Endothelial cell of umbilical vein (primary cell): Measurements from ENCODE around the gene FBXO44. TPM values are rescaled to one million over a fixed set of nuclear protein-coding genes. Genes with fewer than 3 reads are reported as not detected.

ENCODE experiments used
- BruUV-seq: library from RNA; stranded (reverse); fragments of 400-500 nt; replicated peaks from 2 replicates; lab custom pipeline; 2021; lab: Mats Ljungman, UMichigan
- CTCF ChIA-PET: fragments of 300-600, 350-600 bp; sonication (Branson Sonifier 250); formaldehyde crosslinking; loops from one replicate; lab custom pipeline; 2021; ENCODE audit warnings: antibody characterized with exemption, inconsistent platforms; lab: Charles Lee
- POLR2A ChIA-PET: fragments of 300-600, 350-600 bp; sonication (Branson Sonifier 250); formaldehyde crosslinking; loops from one replicate; lab custom pipeline; 2021; ENCODE audit warnings: antibody characterized with exemption, inconsistent platforms; lab: Charles Lee
- DNase-seq: peaks from one replicate; pipeline ENCODE4 v3.0.0-alpha.2; 2011; ENCODE audit warnings: low read depth, low spot score
- FAIRE-seq: peaks from 2 replicates; lab custom pipeline; 2011; peaks lifted over from hg19 to GRCh38; lab: Jason Lieb, UNC
- H2AFZ ChIP-seq: 2 replicates; pipeline ENCODE4 v1.6.0; 2012; ENCODE audit warnings: low read depth, low read length, control low read depth, inconsistent platforms
- H3K27ac ChIP-seq: 2 replicates; pipeline ENCODE4 v1.5.1; 2011; ENCODE audit warnings: low read depth, mild to moderate bottlenecking, control low read depth, low read length, moderate library complexity; ENCODE audit not compliant: insufficient read depth
- H3K27me3 ChIP-seq, 2 experiments: 2 replicates each; pipeline versions ENCODE4 v1.6.0 to v1.6.1; 2011; ENCODE audit warnings: low read length in 2 of 2, mixed read lengths in 1 of 2; ENCODE audit not compliant: control insufficient read depth in 2 of 2, insufficient read depth in 2 of 2
- H3K36me3 ChIP-seq, 2 experiments: 2 replicates in 1 of 2; 3 replicates in 1 of 2; pipeline ENCODE4 v1.5.1; 2011; ENCODE audit warnings: low read length in 2 of 2, mild to moderate bottlenecking in 1 of 2, moderate library complexity in 1 of 2; ENCODE audit not compliant: control insufficient read depth in 2 of 2, insufficient read depth in 2 of 2; ENCODE audit errors: extremely low read depth in 1 of 2
- H3K4me1 ChIP-seq: 3 replicates; pipeline ENCODE4 v1.5.1; 2011; ENCODE audit warnings: mild to moderate bottlenecking, low read length; ENCODE audit not compliant: control insufficient read depth, insufficient read depth; ENCODE audit errors: extremely low read depth
- H3K4me2 ChIP-seq: 2 replicates; pipeline ENCODE4 v1.6.1; 2011; ENCODE audit warnings: low read length, control low read depth, mixed read lengths; ENCODE audit not compliant: insufficient read depth
- H3K4me3 ChIP-seq, 3 experiments: fragments of 200-600 bp in 1 of 3; sonication (generic), shearing (Covaris generic) in 1 of 3; replicated peaks in 1 of 3; 2 replicates each; pipeline ENCODE4 v1.5.1; 2011 to 2016; ENCODE audit warnings: control low read depth in 3 of 3, low read length in 3 of 3, mild to moderate bottlenecking in 2 of 3, inconsistent platforms in 1 of 3, low read depth in 1 of 3, moderate library complexity in 1 of 3; ENCODE audit not compliant: insufficient read depth in 1 of 3
- H3K79me2 ChIP-seq: 2 replicates; pipeline ENCODE4 v1.6.0; 2012; ENCODE audit warnings: low read length, inconsistent platforms; ENCODE audit not compliant: control insufficient read depth, insufficient read depth
- H3K9ac ChIP-seq: replicated peaks from 2 replicates; pipeline ENCODE3; 2011; ENCODE audit warnings: low read length, control low read depth; ENCODE audit not compliant: insufficient read depth; ENCODE audit errors: extremely low read depth
- H3K9me1 ChIP-seq: replicated peaks from 3 replicates; pipeline ENCODE4 v1.6.0; 2011; ENCODE audit warnings: mild to moderate bottlenecking, low read length; ENCODE audit not compliant: control insufficient read depth, insufficient read depth; ENCODE audit errors: extremely low read depth
- H3K9me3 ChIP-seq: replicated peaks from 2 replicates; pipeline ENCODE4 v1.5.1; 2012; ENCODE audit warnings: low read length, inconsistent platforms; ENCODE audit not compliant: control insufficient read depth, insufficient read depth
- H4K20me1 ChIP-seq: replicated peaks from 2 replicates; pipeline ENCODE3; 2011; ENCODE audit warnings: mild to moderate bottlenecking, low read length; ENCODE audit not compliant: control insufficient read depth, insufficient read depth; ENCODE audit errors: extremely low read depth
- EZH2 ChIP-seq: IDR thresholded peaks from 2 replicates; pipeline ENCODE4 v1.6.1; 2012; ENCODE audit warnings: borderline replicate concordance, low read depth, mild to moderate bottlenecking, moderate library complexity, low read length, inconsistent platforms; ENCODE audit not compliant: severe bottlenecking
- FOS ChIP-seq: IDR thresholded peaks from 2 replicates; pipeline ENCODE4 v1.6.1; 2011; ENCODE audit warnings: mild to moderate bottlenecking, low read length, moderate library complexity, borderline replicate concordance; ENCODE audit not compliant: insufficient read depth
- GATA2 ChIP-seq: IDR thresholded peaks from 2 replicates; pipeline ENCODE4 v1.7.0; 2011; ENCODE audit warnings: low read depth, mild to moderate bottlenecking, moderate library complexity, mixed read lengths, low read length; ENCODE audit not compliant: insufficient read length, insufficient read depth
- JUN ChIP-seq: IDR thresholded peaks from 2 replicates; pipeline ENCODE4 v1.6.1; 2011; ENCODE audit warnings: borderline replicate concordance, low read depth; ENCODE audit not compliant: insufficient read length, insufficient read depth
- MYC ChIP-seq: IDR thresholded peaks from one replicate; pipeline ENCODE4 v1.6.1; 2011; ENCODE audit warnings: mild to moderate bottlenecking, low read depth, low read length
- POLR2A ChIP-seq: IDR thresholded peaks from 2 replicates; pipeline ENCODE4 v1.6.1; 2012; ENCODE audit warnings: low read depth, mild to moderate bottlenecking, control low read depth, low read length
- POLR2AphosphoS5 ChIP-seq: IDR thresholded peaks from 2 replicates; pipeline ENCODE4 v1.6.1; 2012; ENCODE audit warnings: low read depth, mild to moderate bottlenecking, control low read depth, low read length, moderate library complexity; ENCODE audit not compliant: insufficient read depth
- dilution Hi-C: fragments of 300-500 bp; cut with MboI; formaldehyde crosslinking; loops from one replicate; pipeline ENCODE4 v1.15.0; 2019; ENCODE audit warnings: low sequenced_read_pairs; ENCODE audit not compliant: extremely low pct_ligation_motif_present
- intact Hi-C: fragments of 100-400 bp; cut with micrococcal nuclease; formaldehyde crosslinking; loops from one replicate; pipeline ENCODE4 v1.10.0; 2022
- polyA plus RNA-seq, 4 experiments: library from polyadenylated mRNA; depleted of rRNA in 3 of 4; stranded (reverse) in 3 of 4; unstranded in 1 of 4; fragments of >200 nt; gene quantifications; 2 replicates each; pipeline versions ENCODE4 v1.2.1 to v1.2.3, GENCODE V29; 2011 to 2012; ENCODE audit warnings: missing spikeins in 1 of 4
- total RNA-seq: library from RNA; stranded (reverse); gene quantifications from 2 replicates; pipeline ENCODE4 v1.2.3, GENCODE V29; 2021
- TF ChIP-seq, protein P1 (sequence below): IDR thresholded peaks from 2 replicates; pipeline ENCODE4 v1.6.1; 2011; ENCODE audit not compliant: insufficient read depth, insufficient read length
- TF ChIP-seq, protein P2 (sequence below), 2 donors: IDR thresholded peaks; 1 replicate in 1 of 2; 2 replicates in 1 of 2; pipeline ENCODE4 v1.5.1; 2011; ENCODE audit warnings: low read length in 2 of 2, mild to moderate bottlenecking in 2 of 2, moderate library complexity in 2 of 2, control low read depth in 1 of 2, inconsistent platforms in 1 of 2, low read depth in 1 of 2; ENCODE audit not compliant: insufficient read depth in 1 of 2; ENCODE audit errors: extremely low read depth in 1 of 2

Gene FBXO44
- total and polyA plus RNA-seq, 2 donors (not counting 3 experiments of a cell fraction or from before 2014, with no cell fraction given): 16.8 to 22.5 TPM

DNA sequence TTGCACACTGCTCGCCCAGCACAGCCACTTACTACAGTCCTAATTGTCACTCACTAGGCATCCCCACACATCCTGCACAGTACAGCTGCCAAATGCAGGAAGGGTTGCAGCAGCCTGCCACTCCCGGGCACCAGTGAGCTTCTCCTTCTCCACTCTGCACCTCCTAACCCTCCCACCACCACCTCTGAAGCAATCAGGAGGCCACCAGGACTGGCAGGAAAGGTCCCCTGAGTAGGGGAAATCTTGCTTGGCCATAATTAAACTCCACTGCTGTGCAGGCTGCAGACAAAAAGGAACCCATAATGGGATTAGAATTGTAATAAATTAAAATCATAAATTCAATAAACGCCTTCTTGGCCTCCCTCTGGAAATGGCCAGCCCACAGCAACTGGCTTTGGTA is 32.3 kb upstream of the FBXO44 start:
- Histone ChIP-seq H3K27ac (no peak overlapping the region), H2AFZ (no peak overlapping the region), H3K9ac (no peak overlapping the region), H3K36me3 (no peaks in the 10 kb centered on the region), H3K4me2 (no peak overlapping the region), H3K4me1 (no peaks in the 10 kb centered on the region), H3K79me2 (no peaks in the 10 kb centered on the region), H3K9me1 (no peaks in the 10 kb centered on the region), H3K4me3 (no peak overlapping the region), H3K27me3 (no peaks in the 10 kb centered on the region), H4K20me1 (no peaks in the 10 kb centered on the region), H3K9me3 (no peaks in the 10 kb centered on the region)
- POLR2A ChIA-PET: no interaction called here
- FAIRE-seq (no peak), DNase-seq (no peak)
- TF ChIP-seq POLR2A (no peak), MYC (no peak), FOS (no peak), GATA2 (no peak), EZH2 (no peak), POLR2AphosphoS5 (no peak), JUN (no peak)
- TF ChIP-seq, protein P1, sequence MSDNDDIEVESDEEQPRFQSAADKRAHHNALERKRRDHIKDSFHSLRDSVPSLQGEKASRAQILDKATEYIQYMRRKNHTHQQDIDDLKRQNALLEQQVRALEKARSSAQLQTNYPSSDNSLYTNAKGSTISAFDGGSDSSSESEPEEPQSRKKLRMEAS: no peak
- TF ChIP-seq, protein P2, sequence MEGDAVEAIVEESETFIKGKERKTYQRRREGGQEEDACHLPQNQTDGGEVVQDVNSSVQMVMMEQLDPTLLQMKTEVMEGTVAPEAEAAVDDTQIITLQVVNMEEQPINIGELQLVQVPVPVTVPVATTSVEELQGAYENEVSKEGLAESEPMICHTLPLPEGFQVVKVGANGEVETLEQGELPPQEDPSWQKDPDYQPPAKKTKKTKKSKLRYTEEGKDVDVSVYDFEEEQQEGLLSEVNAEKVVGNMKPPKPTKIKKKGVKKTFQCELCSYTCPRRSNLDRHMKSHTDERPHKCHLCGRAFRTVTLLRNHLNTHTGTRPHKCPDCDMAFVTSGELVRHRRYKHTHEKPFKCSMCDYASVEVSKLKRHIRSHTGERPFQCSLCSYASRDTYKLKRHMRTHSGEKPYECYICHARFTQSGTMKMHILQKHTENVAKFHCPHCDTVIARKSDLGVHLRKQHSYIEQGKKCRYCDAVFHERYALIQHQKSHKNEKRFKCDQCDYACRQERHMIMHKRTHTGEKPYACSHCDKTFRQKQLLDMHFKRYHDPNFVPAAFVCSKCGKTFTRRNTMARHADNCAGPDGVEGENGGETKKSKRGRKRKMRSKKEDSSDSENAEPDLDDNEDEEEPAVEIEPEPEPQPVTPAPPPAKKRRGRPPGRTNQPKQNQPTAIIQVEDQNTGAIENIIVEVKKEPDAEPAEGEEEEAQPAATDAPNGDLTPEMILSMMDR (IDR thresholded peaks at IDR 0.05; ENCODE audit: extremely low read depth in 1 of 2, insufficient read depth in 1 of 2, low read depth in 1 of 2, low read length in 2 of 2): no peak
- no TSS peak for BruUV-seq
- intact Hi-C loops: no loop called here
- dilution Hi-C loops: no loop called here
- CTCF ChIA-PET: no interaction called here
